ENCODE results near the gene OR10R2.
"Not testable (repeated sequence)": the region's sequence is repeated elsewhere in the genome, so short reads cannot be mapped to it uniquely, and the experiment has no call there.

OR10R2 gene

DNA sequence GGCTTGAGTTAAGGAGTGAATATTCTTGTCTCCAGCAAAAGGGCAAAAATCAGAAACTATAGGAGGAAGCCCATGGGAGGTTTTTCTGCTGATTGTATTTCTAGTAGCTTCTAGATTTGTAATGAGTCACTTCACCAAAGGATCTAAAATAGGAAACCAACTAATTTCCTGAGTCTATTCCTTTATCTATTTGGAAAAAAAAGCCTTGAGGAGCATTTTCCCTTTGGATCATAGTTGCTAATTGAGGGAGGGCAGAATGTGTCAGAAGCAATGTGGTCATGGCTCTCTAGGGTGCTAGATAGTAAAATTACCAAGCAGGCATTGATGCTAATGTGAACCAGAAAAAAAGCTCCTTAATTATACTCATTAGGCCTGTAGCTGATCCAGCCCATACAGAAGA, at the start of gene OR10R2:
TSS of gene OR10R2 (plus strand) at position 301 of the 400 bp plus-strand sequence. CDS start 106 bp downstream, outside the sequence.
- H3K27me3 ChIP-seq (ENCODE audit: low read depth, low read length), result no peaks in the 10 kb centered on the region
- H3K27ac ChIP-seq (ENCODE audit: low read length), result no peak within 1 kb of the TSS
- no peaks in the 10 kb centered on the region for H3K4me1 ChIP-seq (ENCODE audit: control insufficient read depth in 1 of 2, insufficient read depth in 2 of 2, low read length in 2 of 2)
- H3K36me3 ChIP-seq (ENCODE audit: control insufficient read depth in 1 of 2, insufficient read depth in 2 of 2, low read length in 2 of 2), result no peaks in the 10 kb centered on the region
- H3K9me3 ChIP-seq (ENCODE audit: control insufficient read depth in 1 of 2, low read length in 2 of 2), result no peaks in the 10 kb centered on the region
- H3K4me3 ChIP-seq (ENCODE audit: low read depth in 1 of 2, low read length in 2 of 2), result no peak within 1 kb of the TSS

- no peaks in the 10 kb centered on the region for H3K4me1 ChIP-seq (ENCODE audit: control insufficient read depth in 1 of 2, insufficient read depth in 2 of 2, low read length in 2 of 2)
Observed at GRCh38 chr1:158425027-158425426, 47.0 kb upstream of the OR10R2 start.

DNA sequence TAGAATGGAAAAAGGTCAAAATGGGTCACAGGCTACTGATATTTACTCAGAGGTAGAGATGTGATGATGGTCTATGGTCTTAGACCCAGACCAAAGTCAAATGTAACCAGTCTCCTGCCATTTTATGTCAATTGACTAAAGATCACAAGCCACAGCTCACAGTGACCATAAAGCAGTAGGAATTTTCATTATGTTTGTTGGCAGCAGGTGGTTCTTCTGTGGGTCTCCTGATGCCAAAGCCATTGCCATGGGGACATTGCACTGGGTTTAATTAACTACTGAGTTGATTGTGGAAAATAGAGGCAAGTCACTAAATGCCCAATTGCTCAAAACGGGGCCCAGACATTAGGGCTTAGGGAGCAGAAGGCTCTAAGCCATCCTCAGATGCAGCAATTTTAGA, 45.9 kb upstream of the OR10R2 start, which contains the start of gene OR10K2:
TSS of gene OR10K2 (minus strand) at position 101 of the 400 bp plus-strand sequence. CDS start 5,371 bp downstream, outside the sequence.
- H3K36me3 ChIP-seq (ENCODE audit: control insufficient read depth in 1 of 2, insufficient read depth in 2 of 2, low read length in 2 of 2), result no peaks in the 10 kb centered on the region
- H3K27ac ChIP-seq (ENCODE audit: low read length), result no peak within 1 kb of the TSS
- H3K4me3 ChIP-seq (ENCODE audit: low read depth in 1 of 2, low read length in 2 of 2), result no peak within 1 kb of the TSS
- peaks cover 0 to 2% of the 10 kb centered on the region in 2 donors for H3K9me3 ChIP-seq (ENCODE audit: control insufficient read depth in 1 of 2, low read length in 2 of 2)
- no peaks in the 10 kb centered on the region for H3K27me3 ChIP-seq (ENCODE audit: low read depth, low read length)
- H3K4me1 ChIP-seq (ENCODE audit: control insufficient read depth in 1 of 2, insufficient read depth in 2 of 2, low read length in 2 of 2), result no peaks in the 10 kb centered on the region

More at GRCh38 chr1:158425027-158425426, 47.0 kb upstream of the OR10R2 start:
- Histone ChIP-seq H3K27me3 (ENCODE audit: low read depth, low read length) (no peaks in the 10 kb centered on the region), H3K4me3 (ENCODE audit: low read depth in 1 of 2, low read length in 2 of 2) (no peak overlapping the region), H3K27ac (ENCODE audit: low read length) (no peak overlapping the region), H3K9me3 (ENCODE audit: control insufficient read depth in 1 of 2, low read length in 2 of 2) (peaks cover 0 to 2% of the 10 kb centered on the region in 2 donors), H3K36me3 (ENCODE audit: control insufficient read depth in 1 of 2, insufficient read depth in 2 of 2, low read length in 2 of 2) (no peaks in the 10 kb centered on the region)

DNA sequence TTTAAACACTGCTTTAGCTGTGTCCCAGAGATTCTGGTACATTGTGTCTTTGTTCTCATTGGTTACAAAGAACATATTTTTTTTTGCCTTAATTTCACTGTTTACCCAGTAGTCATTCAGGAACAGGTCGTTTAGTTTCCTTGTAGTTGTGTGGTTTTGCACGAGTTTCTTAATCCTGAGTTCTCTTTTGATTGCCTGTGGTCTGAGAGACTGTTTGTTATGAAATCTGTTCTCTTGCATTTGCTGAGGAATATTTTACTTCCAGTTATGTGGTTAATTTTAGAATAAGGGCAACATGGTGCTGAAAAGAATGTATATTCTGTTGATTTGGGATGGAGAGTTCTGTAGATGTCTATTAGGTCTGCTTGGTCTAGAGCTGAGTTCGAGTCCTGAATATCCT, 41.9 kb upstream of the OR10R2 start:
- not testable (repeated sequence) for H3K27ac ChIP-seq (ENCODE audit: low read length); H3K27me3 ChIP-seq (ENCODE audit: low read depth, low read length); H3K36me3 ChIP-seq (ENCODE audit: control insufficient read depth in 1 of 2, insufficient read depth in 2 of 2, low read length in 2 of 2); H3K4me3 ChIP-seq (ENCODE audit: low read depth in 1 of 2, low read length in 2 of 2); H3K9me3 ChIP-seq (ENCODE audit: control insufficient read depth in 1 of 2, low read length in 2 of 2); H3K4me1 ChIP-seq (ENCODE audit: control insufficient read depth in 1 of 2, insufficient read depth in 2 of 2, low read length in 2 of 2)

GRCh38 chr1:158434741-158435140, 37.3 kb upstream of the OR10R2 start:
- no peaks in the 10 kb centered on the region for H3K4me1 ChIP-seq (ENCODE audit: control insufficient read depth in 1 of 2, insufficient read depth in 2 of 2, low read length in 2 of 2)
- no peaks in the 10 kb centered on the region for H3K36me3 ChIP-seq (ENCODE audit: control insufficient read depth in 1 of 2, insufficient read depth in 2 of 2, low read length in 2 of 2)
- no peak overlapping the region for H3K4me3 ChIP-seq (ENCODE audit: low read depth in 1 of 2, low read length in 2 of 2)
- H3K27ac ChIP-seq (ENCODE audit: low read length), result no peak overlapping the region
- no peaks in the 10 kb centered on the region for H3K27me3 ChIP-seq (ENCODE audit: low read depth, low read length)
- peaks cover 0 to 3% of the 10 kb centered on the region in 2 donors for H3K9me3 ChIP-seq (ENCODE audit: control insufficient read depth in 1 of 2, low read length in 2 of 2)

GRCh38 chr1:158445376-158445775, 26.6 kb upstream of the OR10R2 start:
- Histone ChIP-seq H3K9me3 (ENCODE audit: control insufficient read depth in 1 of 2, low read length in 2 of 2) (no peaks in the 10 kb centered on the region), H3K27me3 (ENCODE audit: low read depth, low read length) (no peaks in the 10 kb centered on the region), H3K4me3 (ENCODE audit: low read depth in 1 of 2, low read length in 2 of 2) (no peak overlapping the region), H3K36me3 (ENCODE audit: control insufficient read depth in 1 of 2, insufficient read depth in 2 of 2, low read length in 2 of 2) (no peaks in the 10 kb centered on the region), H3K27ac (ENCODE audit: low read length) (no peak overlapping the region), H3K4me1 (ENCODE audit: control insufficient read depth in 1 of 2, insufficient read depth in 2 of 2, low read length in 2 of 2) (no peaks in the 10 kb centered on the region)

DNA sequence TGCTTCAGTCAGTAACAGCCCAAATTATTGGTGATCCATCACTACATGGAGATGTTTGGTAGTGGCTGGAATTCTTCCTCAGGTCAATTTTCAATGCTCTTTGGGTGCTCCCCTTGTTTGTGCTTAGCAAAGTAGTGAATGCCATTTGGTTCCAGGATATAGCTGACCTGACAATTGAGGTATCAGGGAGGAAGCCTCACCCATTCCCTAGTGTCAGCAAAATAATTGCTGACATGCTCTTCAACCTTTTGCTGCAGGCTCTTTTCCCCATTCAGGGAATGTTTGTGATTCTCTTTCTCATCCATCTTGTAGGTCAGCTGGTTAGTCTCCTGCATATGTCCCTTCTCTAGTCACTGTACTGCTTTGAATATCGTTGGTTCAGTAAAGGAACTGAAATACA, 17.5 kb upstream of the OR10R2 start:
- Histone ChIP-seq H3K27me3 (ENCODE audit: low read depth, low read length) (no peaks in the 10 kb centered on the region), H3K4me3 (ENCODE audit: low read depth in 1 of 2, low read length in 2 of 2) (no peak overlapping the region), H3K4me1 (ENCODE audit: control insufficient read depth in 1 of 2, insufficient read depth in 2 of 2, low read length in 2 of 2) (no peaks in the 10 kb centered on the region), H3K36me3 (ENCODE audit: control insufficient read depth in 1 of 2, insufficient read depth in 2 of 2, low read length in 2 of 2) (no peaks in the 10 kb centered on the region), H3K9me3 (ENCODE audit: control insufficient read depth in 1 of 2, low read length in 2 of 2) (no peaks in the 10 kb centered on the region), H3K27ac (ENCODE audit: low read length) (no peak overlapping the region)

DNA sequence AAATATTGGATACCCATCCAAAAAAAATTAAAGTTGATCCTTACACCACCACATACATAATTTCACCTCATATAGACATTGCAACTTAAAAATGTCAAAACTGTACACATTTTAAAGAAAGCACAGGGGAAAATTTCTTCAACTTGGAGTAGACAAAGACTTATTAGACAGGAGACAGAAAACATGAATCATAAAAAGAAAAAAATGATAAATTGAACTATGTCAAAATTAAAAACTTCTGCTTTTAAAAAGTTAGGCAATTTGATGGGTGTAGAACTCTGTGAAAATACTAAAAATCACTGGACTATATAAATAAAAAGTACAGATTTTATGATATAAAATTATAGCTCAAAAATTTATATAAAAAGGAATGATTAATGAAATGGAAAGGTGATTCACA, 14.8 kb upstream of the OR10R2 start:
- Histone ChIP-seq H3K9me3 (ENCODE audit: control insufficient read depth in 1 of 2, low read length in 2 of 2) (no peaks in the 10 kb centered on the region), H3K4me1 (ENCODE audit: control insufficient read depth in 1 of 2, insufficient read depth in 2 of 2, low read length in 2 of 2) (no peaks in the 10 kb centered on the region), H3K27ac (ENCODE audit: low read length) (no peak overlapping the region), H3K4me3 (ENCODE audit: low read depth in 1 of 2, low read length in 2 of 2) (no peak overlapping the region), H3K27me3 (ENCODE audit: low read depth, low read length) (no peaks in the 10 kb centered on the region), H3K36me3 (ENCODE audit: control insufficient read depth in 1 of 2, insufficient read depth in 2 of 2, low read length in 2 of 2) (no peaks in the 10 kb centered on the region)

DNA sequence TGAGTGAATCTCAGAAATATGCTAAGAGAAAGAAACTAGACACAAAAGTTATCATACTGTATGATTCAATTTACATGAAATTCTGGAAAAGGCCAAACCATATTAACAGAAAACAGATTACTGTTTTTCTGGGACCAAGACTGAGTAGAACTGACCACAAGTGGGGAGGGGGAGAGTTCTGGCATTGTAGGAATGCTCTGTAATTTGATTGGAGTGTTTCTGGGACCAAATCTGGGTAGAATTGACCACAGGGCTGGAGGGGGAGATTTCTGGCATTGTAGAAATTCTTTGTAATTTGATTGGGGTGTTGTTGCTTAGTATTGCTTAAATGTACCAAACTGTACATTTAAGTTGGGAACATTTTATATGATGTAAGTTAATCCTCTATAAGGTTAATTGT, 13.8 kb upstream of the OR10R2 start:
- Histone ChIP-seq H3K4me1 (ENCODE audit: control insufficient read depth in 1 of 2, insufficient read depth in 2 of 2, low read length in 2 of 2) (no peaks in the 10 kb centered on the region), H3K27me3 (ENCODE audit: low read depth, low read length) (no peaks in the 10 kb centered on the region), H3K4me3 (ENCODE audit: low read depth in 1 of 2, low read length in 2 of 2) (no peak overlapping the region), H3K36me3 (ENCODE audit: control insufficient read depth in 1 of 2, insufficient read depth in 2 of 2, low read length in 2 of 2) (no peaks in the 10 kb centered on the region), H3K9me3 (ENCODE audit: control insufficient read depth in 1 of 2, low read length in 2 of 2) (no peaks in the 10 kb centered on the region), H3K27ac (ENCODE audit: low read length) (no peak overlapping the region)

GRCh38 chr1:158461534-158461933, 10.5 kb upstream of the OR10R2 start, which contains the start of gene OR10K1:
Gene OR10K1, plus strand, starts transcription at chr1:158461834. Its CDS starts 3,728 bp downstream, at chr1:158465562.
- no peaks in the 10 kb centered on the region for H3K4me1 ChIP-seq (ENCODE audit: control insufficient read depth in 1 of 2, insufficient read depth in 2 of 2, low read length in 2 of 2)
- no peaks in the 10 kb centered on the region for H3K27me3 ChIP-seq (ENCODE audit: low read depth, low read length)
- H3K4me3 ChIP-seq (ENCODE audit: low read depth in 1 of 2, low read length in 2 of 2), result no peak within 1 kb of the TSS
- no peak within 1 kb of the TSS for H3K27ac ChIP-seq (ENCODE audit: low read length)
- H3K9me3 ChIP-seq (ENCODE audit: control insufficient read depth in 1 of 2, low read length in 2 of 2), result no peaks in the 10 kb centered on the region
- H3K36me3 ChIP-seq (ENCODE audit: control insufficient read depth in 1 of 2, insufficient read depth in 2 of 2, low read length in 2 of 2), result no peaks in the 10 kb centered on the region

- H3K4me3 ChIP-seq (ENCODE audit: low read depth in 1 of 2, low read length in 2 of 2), result no peak overlapping the region
Observed at GRCh38 chr1:158485455-158485854, 13.4 kb downstream of the OR10R2 start.

DNA sequence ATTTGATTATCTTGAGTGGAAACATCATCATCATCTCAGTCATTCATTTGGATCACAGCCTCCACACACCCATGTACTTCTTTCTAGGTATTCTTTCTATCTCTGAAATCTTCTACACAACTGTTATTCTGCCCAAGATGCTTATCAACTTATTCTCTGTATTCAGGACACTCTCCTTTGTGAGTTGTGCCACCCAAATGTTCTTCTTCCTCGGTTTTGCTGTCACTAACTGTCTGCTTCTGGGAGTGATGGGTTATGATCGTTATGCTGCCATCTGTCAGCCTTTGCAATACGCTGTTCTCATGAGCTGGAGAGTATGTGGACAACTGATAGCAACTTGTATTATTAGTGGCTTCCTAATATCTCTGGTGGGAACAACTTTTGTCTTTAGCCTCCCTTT, 19.3 kb downstream of the OR10R2 start:
- Histone ChIP-seq H3K9me3 (ENCODE audit: control insufficient read depth in 1 of 2, low read length in 2 of 2) (no peaks in the 10 kb centered on the region), H3K4me3 (ENCODE audit: low read depth in 1 of 2, low read length in 2 of 2) (no peak overlapping the region), H3K4me1 (ENCODE audit: control insufficient read depth in 1 of 2, insufficient read depth in 2 of 2, low read length in 2 of 2) (no peaks in the 10 kb centered on the region), H3K27ac (ENCODE audit: low read length) (no peak overlapping the region), H3K36me3 (ENCODE audit: control insufficient read depth in 1 of 2, insufficient read depth in 2 of 2, low read length in 2 of 2) (no peaks in the 10 kb centered on the region), H3K27me3 (ENCODE audit: low read depth, low read length) (no peaks in the 10 kb centered on the region)

More at GRCh38 chr1:158485455-158485854, 13.4 kb downstream of the OR10R2 start:
- no peaks in the 10 kb centered on the region for H3K36me3 ChIP-seq (ENCODE audit: control insufficient read depth in 1 of 2, insufficient read depth in 2 of 2, low read length in 2 of 2)
- H3K4me1 ChIP-seq (ENCODE audit: control insufficient read depth in 1 of 2, insufficient read depth in 2 of 2, low read length in 2 of 2), result no peaks in the 10 kb centered on the region
- H3K27me3 ChIP-seq (ENCODE audit: low read depth, low read length), result no peaks in the 10 kb centered on the region
- peaks cover 0 to 2% of the 10 kb centered on the region in 2 donors for H3K9me3 ChIP-seq (ENCODE audit: control insufficient read depth in 1 of 2, low read length in 2 of 2)
- H3K27ac ChIP-seq (ENCODE audit: low read length), result no peak overlapping the region

All from muscle layer of duodenum (tissue), 2 donors.